ENCODE measurements around the gene GRK7.

GRK7 gene

DNA sequence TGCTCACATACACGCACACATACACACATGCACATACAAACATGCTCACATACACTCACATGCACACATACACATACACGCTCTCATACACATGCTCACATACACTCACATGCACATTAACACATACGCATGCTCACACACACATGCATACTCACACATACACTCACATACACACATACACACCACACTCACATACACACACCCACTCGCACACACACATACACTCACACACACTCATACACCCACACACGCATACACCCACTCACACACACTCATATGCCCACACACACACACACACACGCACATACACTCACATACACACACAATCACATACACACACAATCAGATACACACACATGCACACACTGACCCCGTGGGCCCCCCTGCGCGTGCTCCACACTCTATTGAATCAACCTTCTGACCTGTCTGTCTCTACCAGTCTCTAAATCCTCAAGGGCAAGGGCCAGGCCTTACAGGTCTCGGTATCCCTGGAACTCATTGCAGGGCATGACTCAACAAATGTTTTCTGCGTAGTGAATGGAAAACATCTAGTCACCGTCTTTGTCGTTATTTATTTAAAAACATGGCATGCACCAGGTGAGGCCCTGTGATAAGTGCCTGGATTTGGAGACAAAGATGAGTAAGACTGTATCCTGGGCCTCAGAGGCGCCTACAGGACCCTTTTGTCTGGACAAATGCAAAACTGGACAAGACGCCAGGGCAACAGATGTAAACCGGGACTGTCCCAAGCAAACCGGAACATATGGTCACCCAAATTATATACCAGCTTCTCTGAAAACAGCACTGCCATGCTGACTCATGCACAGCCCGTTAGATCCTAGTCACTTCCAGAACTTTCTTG lies 41.8 kb downstream of the GRK7 start:
- Histone ChIP-seq H3K9ac (ENCODE audit: low read length) (no peak overlapping the region), H3K27ac (ENCODE audit: low read depth, low read length, poor library complexity, severe bottlenecking) (no peak overlapping the region), H3K36me3 (ENCODE audit: insufficient read depth, low read length) (no peaks in the 10 kb centered on the region), H2AFZ (ENCODE audit: low read length) (no peak overlapping the region), H3K27me3 (ENCODE audit: insufficient read depth, low read length) (no peaks in the 10 kb centered on the region), H3K4me3 (ENCODE audit: low read depth, low read length, poor library complexity, severe bottlenecking) (no peak overlapping the region), H3K79me2 (ENCODE audit: insufficient read depth, low read length) (no peaks in the 10 kb centered on the region), H3K4me1 (ENCODE audit: insufficient read depth, low read length, severe bottlenecking) (no peaks in the 10 kb centered on the region), H4K20me1 (ENCODE audit: insufficient read depth, low read length) (no peaks in the 10 kb centered on the region), H3F3A (ENCODE audit: insufficient read depth, low read length) (no peaks in the 10 kb centered on the region), H3K9me3 (ENCODE audit: low read length) (no peaks in the 10 kb centered on the region), H3K4me2 (ENCODE audit: low read length) (no peak overlapping the region), H3K9me2 (ENCODE audit: low read depth, low read length) (no peaks in the 10 kb centered on the region)
- no peak for TF ChIP-seq EZH2 (IDR thresholded peaks at IDR 0.05; ENCODE audit: borderline replicate concordance, low read length)
- TF ChIP-seq, protein P1, sequence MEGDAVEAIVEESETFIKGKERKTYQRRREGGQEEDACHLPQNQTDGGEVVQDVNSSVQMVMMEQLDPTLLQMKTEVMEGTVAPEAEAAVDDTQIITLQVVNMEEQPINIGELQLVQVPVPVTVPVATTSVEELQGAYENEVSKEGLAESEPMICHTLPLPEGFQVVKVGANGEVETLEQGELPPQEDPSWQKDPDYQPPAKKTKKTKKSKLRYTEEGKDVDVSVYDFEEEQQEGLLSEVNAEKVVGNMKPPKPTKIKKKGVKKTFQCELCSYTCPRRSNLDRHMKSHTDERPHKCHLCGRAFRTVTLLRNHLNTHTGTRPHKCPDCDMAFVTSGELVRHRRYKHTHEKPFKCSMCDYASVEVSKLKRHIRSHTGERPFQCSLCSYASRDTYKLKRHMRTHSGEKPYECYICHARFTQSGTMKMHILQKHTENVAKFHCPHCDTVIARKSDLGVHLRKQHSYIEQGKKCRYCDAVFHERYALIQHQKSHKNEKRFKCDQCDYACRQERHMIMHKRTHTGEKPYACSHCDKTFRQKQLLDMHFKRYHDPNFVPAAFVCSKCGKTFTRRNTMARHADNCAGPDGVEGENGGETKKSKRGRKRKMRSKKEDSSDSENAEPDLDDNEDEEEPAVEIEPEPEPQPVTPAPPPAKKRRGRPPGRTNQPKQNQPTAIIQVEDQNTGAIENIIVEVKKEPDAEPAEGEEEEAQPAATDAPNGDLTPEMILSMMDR (IDR thresholded peaks at IDR 0.05; ENCODE audit: low read length) = no peak

DNA sequence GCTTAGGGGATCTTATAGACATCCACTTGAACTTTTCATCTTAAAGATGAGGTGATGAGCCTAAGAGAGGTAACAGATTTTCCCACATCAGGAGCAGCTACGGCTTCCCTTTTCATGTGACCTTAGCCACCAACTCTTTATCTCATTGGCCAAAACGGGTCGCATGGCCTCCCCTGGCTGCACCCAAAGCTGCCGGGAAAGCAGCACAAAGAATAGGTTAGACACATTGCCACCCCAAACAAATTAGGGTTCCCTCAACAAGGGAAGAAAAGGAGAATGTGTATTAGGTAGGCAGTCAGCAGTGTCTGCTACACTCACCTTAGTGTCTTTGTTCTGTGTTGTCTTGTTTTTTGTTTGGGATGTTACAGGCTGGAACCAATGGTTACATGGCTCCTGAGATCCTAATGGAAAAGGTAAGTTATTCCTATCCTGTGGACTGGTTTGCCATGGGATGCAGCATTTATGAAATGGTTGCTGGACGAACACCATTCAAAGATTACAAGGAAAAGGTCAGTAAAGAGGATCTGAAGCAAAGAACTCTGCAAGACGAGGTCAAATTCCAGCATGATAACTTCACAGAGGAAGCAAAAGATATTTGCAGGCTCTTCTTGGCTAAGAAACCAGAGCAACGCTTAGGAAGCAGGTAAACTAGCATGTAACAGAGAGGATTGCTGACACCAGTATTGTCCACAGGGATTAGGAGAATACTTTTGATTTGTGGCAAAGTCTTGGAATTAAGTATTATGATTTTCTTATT lies 44.2 kb downstream of the GRK7 start:
- H2AFZ ChIP-seq (ENCODE audit: low read length) = no peak overlapping the region
- no peaks in the 10 kb centered on the region for H3K79me2 ChIP-seq (ENCODE audit: insufficient read depth, low read length)
- no peaks in the 10 kb centered on the region for H3F3A ChIP-seq (ENCODE audit: insufficient read depth, low read length)
- no peaks in the 10 kb centered on the region for H4K20me1 ChIP-seq (ENCODE audit: insufficient read depth, low read length)
- H3K36me3 ChIP-seq (ENCODE audit: insufficient read depth, low read length) = no peaks in the 10 kb centered on the region
- no peak for TF ChIP-seq EZH2 (IDR thresholded peaks at IDR 0.05; ENCODE audit: borderline replicate concordance, low read length)
- TF ChIP-seq, protein P1 (IDR thresholded peaks at IDR 0.05; ENCODE audit: low read length) = no peak
- H3K4me1 ChIP-seq (ENCODE audit: insufficient read depth, low read length, severe bottlenecking) = no peaks in the 10 kb centered on the region
- no peaks in the 10 kb centered on the region for H3K9me3 ChIP-seq (ENCODE audit: low read length)
- no peaks in the 10 kb centered on the region for H3K27me3 ChIP-seq (ENCODE audit: insufficient read depth, low read length)
- H3K4me2 ChIP-seq (ENCODE audit: low read length) = no peak overlapping the region
- H3K9ac ChIP-seq (ENCODE audit: low read length) = no peak overlapping the region
- H3K9me2 ChIP-seq (ENCODE audit: low read depth, low read length) = no peaks in the 10 kb centered on the region
- H3K27ac ChIP-seq (ENCODE audit: low read depth, low read length, poor library complexity, severe bottlenecking) = no peak overlapping the region
- H3K4me3 ChIP-seq (ENCODE audit: low read depth, low read length, poor library complexity, severe bottlenecking) = no peak overlapping the region

DNA sequence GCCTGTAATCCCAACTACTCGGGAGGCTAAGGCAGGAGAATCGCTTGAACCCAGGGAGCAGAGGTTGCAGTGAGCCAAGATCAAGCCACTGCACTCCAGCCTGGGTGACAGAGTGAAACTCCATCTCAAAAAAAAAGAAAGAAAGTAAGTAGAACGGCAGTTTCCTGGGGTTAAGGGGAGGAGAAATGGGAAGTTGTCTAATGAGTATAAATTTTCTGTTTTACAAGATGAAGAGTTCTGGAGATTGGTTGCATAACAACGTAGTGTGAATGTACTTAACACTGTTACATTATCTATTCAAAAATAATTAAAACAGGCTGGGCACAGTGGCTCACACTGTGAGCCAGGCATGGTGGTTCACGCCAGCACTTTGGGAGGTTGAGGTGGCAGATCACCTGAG lies 45.4 kb downstream of the GRK7 start:
- Histone ChIP-seq H2AFZ (ENCODE audit: low read length) (no peak overlapping the region), H3K9me2 (ENCODE audit: low read depth, low read length) (no peaks in the 10 kb centered on the region), H3K9me3 (ENCODE audit: low read length) (no peaks in the 10 kb centered on the region), H4K20me1 (ENCODE audit: insufficient read depth, low read length) (no peaks in the 10 kb centered on the region), H3K36me3 (ENCODE audit: insufficient read depth, low read length) (no peaks in the 10 kb centered on the region), H3F3A (ENCODE audit: insufficient read depth, low read length) (no peaks in the 10 kb centered on the region), H3K4me1 (ENCODE audit: insufficient read depth, low read length, severe bottlenecking) (no peaks in the 10 kb centered on the region), H3K79me2 (ENCODE audit: insufficient read depth, low read length) (no peaks in the 10 kb centered on the region), H3K4me2 (ENCODE audit: low read length) (no peak overlapping the region), H3K27me3 (ENCODE audit: insufficient read depth, low read length) (no peaks in the 10 kb centered on the region), H3K4me3 (ENCODE audit: low read depth, low read length, poor library complexity, severe bottlenecking) (no peak overlapping the region), H3K9ac (ENCODE audit: low read length) (no peak overlapping the region), H3K27ac (ENCODE audit: low read depth, low read length, poor library complexity, severe bottlenecking) (no peak overlapping the region)
- no peak for TF ChIP-seq EZH2 (IDR thresholded peaks at IDR 0.05; ENCODE audit: borderline replicate concordance, low read length)
- TF ChIP-seq, protein P1 (IDR thresholded peaks at IDR 0.05; ENCODE audit: low read length) = no peak

Measured in OCI-LY1 (cell line).